ENCODE results near the gene FBN3. TPM values are rescaled to one million over a fixed set of nuclear protein-coding genes. Genes with fewer than 3 reads are reported as not detected.
A peak's percentile ranks its signal among the peaks of the same experiment; 100 is the strongest.

Gene FBN3
- polyA plus RNA-seq, 1 donor (not counting 4 experiments of a cell fraction or from before 2014, with no cell fraction given): not detected

GRCh38 chr19:8050274-8051096 lies 98.9 kb downstream of the FBN3 start:
- no peaks in the 10 kb centered on the region for H3K9me1 ChIP-seq (ENCODE audit: control insufficient read depth, extremely low read depth, insufficient read depth, low read length)
- FAIRE-seq (no peak), DNase-seq (ENCODE audit: low read depth, low spot score) (peak; percentile 60)
- peak overlapping the region; percentile 33 for H2AFZ ChIP-seq (ENCODE audit: control insufficient read depth, low read length)
- no peak overlapping the region for H3K9ac ChIP-seq (ENCODE audit: control insufficient read depth, extremely low read depth, insufficient read depth, low read length)
- dilution Hi-C loops (cut with MboI; ENCODE audit: extremely low pct_ligation_motif_present, low sequenced_read_pairs): no loop called here
- H3K27me3 ChIP-seq (ENCODE audit: control insufficient read depth, extremely low read depth, insufficient read depth, low read length): peaks cover 5% of the 10 kb centered on the region
- H3K4me1 ChIP-seq (ENCODE audit: control insufficient read depth, extremely low read depth, insufficient read depth, low read length): no peaks in the 10 kb centered on the region
- TF ChIP-seq CTCF (optimal IDR thresholded peaks at IDR 0.05 in 1 of 3, IDR thresholded peaks at IDR 0.05 in 1 of 3, conservative IDR thresholded peaks at IDR 0.05 in 1 of 3; ENCODE audit: extremely low read depth in 1 of 3, insufficient read depth in 2 of 3, low read length in 3 of 3) (no peak), EZH2 (IDR thresholded peaks at IDR 0.05; ENCODE audit: low read length) (no peak)
- H4K20me1 ChIP-seq (ENCODE audit: control insufficient read depth, extremely low read depth, insufficient read depth, low read length): no peaks in the 10 kb centered on the region
- H3K79me2 ChIP-seq (ENCODE audit: control insufficient read depth, insufficient read depth, low read length): no peaks in the 10 kb centered on the region
- H3K9me3 ChIP-seq (ENCODE audit: control insufficient read depth, low read depth, low read length): no peaks in the 10 kb centered on the region
- no peaks in the 10 kb centered on the region for H3K36me3 ChIP-seq (ENCODE audit: control insufficient read depth in 2 of 2, extremely low read depth in 1 of 2, insufficient read depth in 2 of 2, low read length in 2 of 2)
- peak overlapping the region in 1 of 3 experiments; percentile 16 for H3K4me3 ChIP-seq (ENCODE audit: control insufficient read depth in 2 of 3, extremely low read depth in 1 of 3, insufficient read depth in 2 of 3, low read depth in 1 of 3, low read length in 3 of 3)
- peak overlapping the region; percentile 16 for H3K4me2 ChIP-seq (ENCODE audit: control insufficient read depth, extremely low read depth, insufficient read depth, low read depth, low read length)
- no peak overlapping the region for H3K27ac ChIP-seq (ENCODE audit: control insufficient read depth, insufficient read depth, low read length)

GRCh38 chr19:8046569-8047165 lies 102.7 kb downstream of the FBN3 start:
- dilution Hi-C loops (cut with MboI; ENCODE audit: extremely low pct_ligation_motif_present, low sequenced_read_pairs): no loop called here
- H3K27me3 ChIP-seq (ENCODE audit: control insufficient read depth, extremely low read depth, insufficient read depth, low read length): peaks cover 5% of the 10 kb centered on the region

More at GRCh38 chr19:8046569-8047165, 102.7 kb downstream of the FBN3 start:
- FAIRE-seq (no peak), DNase-seq (ENCODE audit: low read depth, low spot score) (no peak)
- H3K27ac ChIP-seq (ENCODE audit: control insufficient read depth, insufficient read depth, low read length): no peak overlapping the region
- H3K79me2 ChIP-seq (ENCODE audit: control insufficient read depth, insufficient read depth, low read length): no peaks in the 10 kb centered on the region
- H3K4me1 ChIP-seq (ENCODE audit: control insufficient read depth, extremely low read depth, insufficient read depth, low read length): no peaks in the 10 kb centered on the region
- H3K4me2 ChIP-seq (ENCODE audit: control insufficient read depth, extremely low read depth, insufficient read depth, low read depth, low read length): no peak overlapping the region
- no peak overlapping the region for H3K4me3 ChIP-seq (ENCODE audit: control insufficient read depth in 2 of 3, extremely low read depth in 1 of 3, insufficient read depth in 2 of 3, low read depth in 1 of 3, low read length in 3 of 3)
- H3K9me3 ChIP-seq (ENCODE audit: control insufficient read depth, low read depth, low read length): no peaks in the 10 kb centered on the region
- H3K9ac ChIP-seq (ENCODE audit: control insufficient read depth, extremely low read depth, insufficient read depth, low read length): no peak overlapping the region
- H2AFZ ChIP-seq (ENCODE audit: control insufficient read depth, low read length): no peak overlapping the region
- no peaks in the 10 kb centered on the region for H4K20me1 ChIP-seq (ENCODE audit: control insufficient read depth, extremely low read depth, insufficient read depth, low read length)
- no peaks in the 10 kb centered on the region for H3K36me3 ChIP-seq (ENCODE audit: control insufficient read depth in 2 of 2, extremely low read depth in 1 of 2, insufficient read depth in 2 of 2, low read length in 2 of 2)
- TF ChIP-seq CTCF (optimal IDR thresholded peaks at IDR 0.05 in 1 of 3, IDR thresholded peaks at IDR 0.05 in 1 of 3, conservative IDR thresholded peaks at IDR 0.05 in 1 of 3; ENCODE audit: extremely low read depth in 1 of 3, insufficient read depth in 2 of 3, low read length in 3 of 3) (no peak), EZH2 (IDR thresholded peaks at IDR 0.05; ENCODE audit: low read length) (no peak)
- H3K9me1 ChIP-seq (ENCODE audit: control insufficient read depth, extremely low read depth, insufficient read depth, low read length): no peaks in the 10 kb centered on the region

Data from keratinocyte (primary cell).